Mucosa of gallbladder (tissue), 1 donor: ENCODE measurements around the gene FBXL16. TPM values are rescaled to one million over a fixed set of nuclear protein-coding genes. Genes with fewer than 3 reads are reported as not detected.

Experiments
- DNase-seq: peaks from one replicate; pipeline ENCODE4 v3.0.0-alpha.2; 2020; ENCODE audit warnings: low spot score
- total RNA-seq: library from RNA; stranded (reverse); gene quantifications from one replicate; pipeline ENCODE4 v1.2.1, GENCODE V29; 2021
- donor health status: DM: no; HTN: no; CAD: no.

FBXL16 gene
- total RNA-seq, 1 donor from 2014 or later, result 0.78 TPM

DNA sequence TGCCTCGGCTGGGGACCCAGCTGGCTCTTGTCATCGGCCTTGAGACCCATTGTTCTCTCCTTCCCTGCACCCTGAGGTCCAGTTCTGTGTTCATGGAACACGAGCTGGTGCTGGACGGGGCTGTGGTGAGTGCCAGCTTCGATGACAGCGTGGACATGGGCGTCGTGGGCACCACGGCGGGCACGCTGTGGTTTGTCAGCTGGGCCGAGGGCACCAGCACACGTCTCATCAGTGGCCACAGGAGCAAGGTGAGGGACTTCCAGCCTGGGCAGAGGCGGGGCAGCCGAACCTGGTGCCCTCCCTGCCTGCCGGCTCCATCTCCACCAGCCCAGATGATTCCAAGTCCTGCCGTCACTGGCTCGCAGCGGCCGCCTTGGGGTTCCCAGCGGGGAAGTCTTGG, 43.0 kb downstream of the FBXL16 start:
- DNase-seq, result no peak

DNA sequence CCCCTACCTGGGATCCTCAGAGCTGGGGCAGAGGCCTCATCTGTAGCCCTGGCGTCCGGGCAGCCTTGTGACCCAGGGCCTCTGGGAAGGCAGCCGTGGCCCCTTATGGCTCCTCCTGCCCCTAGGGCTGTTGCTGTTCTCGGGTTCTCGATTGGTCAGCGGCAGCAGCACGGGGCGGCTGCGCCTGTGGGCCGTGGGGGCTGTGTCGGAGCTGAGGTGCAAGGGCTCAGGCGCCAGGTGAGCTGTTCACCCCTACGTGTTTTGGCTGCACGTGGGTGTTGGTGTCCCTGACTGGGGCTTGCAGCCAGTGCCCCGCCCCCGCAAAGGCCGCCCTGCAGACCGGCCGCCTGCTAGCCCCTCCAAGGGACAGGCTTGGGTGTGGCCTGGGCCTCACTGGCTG, 43.5 kb downstream of the FBXL16 start:
- no peak for DNase-seq

DNA sequence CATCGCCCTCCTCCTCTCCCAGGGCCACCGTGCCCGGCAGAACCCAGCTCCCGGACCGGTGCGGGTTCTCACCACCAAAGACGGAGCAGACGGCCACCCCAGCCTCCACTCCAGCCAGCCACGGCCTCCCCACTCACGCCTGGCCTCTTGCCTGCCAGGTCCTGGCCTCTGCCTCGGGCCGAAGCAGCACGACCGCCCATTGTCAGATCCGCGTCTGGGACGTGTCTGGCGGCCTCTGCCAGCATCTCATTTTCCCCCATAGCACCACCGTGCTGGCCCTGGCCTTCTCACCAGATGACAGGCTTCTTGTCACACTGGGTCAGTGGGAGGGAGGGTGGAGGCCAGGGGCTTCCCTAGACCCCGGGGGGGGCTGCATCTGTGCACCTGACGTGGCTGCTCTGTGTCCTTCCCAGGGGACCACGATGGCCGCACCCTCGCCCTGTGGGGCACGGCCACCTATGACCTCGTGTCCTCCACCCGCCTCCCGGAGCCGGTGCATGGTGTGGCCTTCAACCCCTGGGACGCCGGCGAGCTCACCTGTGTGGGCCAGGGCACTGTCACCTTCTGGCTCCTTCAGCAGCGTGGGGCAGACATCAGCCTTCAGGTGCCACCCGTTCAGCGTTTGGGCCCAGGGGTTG, 44.3 kb downstream of the FBXL16 start:
- DNase-seq, result no peak

DNA sequence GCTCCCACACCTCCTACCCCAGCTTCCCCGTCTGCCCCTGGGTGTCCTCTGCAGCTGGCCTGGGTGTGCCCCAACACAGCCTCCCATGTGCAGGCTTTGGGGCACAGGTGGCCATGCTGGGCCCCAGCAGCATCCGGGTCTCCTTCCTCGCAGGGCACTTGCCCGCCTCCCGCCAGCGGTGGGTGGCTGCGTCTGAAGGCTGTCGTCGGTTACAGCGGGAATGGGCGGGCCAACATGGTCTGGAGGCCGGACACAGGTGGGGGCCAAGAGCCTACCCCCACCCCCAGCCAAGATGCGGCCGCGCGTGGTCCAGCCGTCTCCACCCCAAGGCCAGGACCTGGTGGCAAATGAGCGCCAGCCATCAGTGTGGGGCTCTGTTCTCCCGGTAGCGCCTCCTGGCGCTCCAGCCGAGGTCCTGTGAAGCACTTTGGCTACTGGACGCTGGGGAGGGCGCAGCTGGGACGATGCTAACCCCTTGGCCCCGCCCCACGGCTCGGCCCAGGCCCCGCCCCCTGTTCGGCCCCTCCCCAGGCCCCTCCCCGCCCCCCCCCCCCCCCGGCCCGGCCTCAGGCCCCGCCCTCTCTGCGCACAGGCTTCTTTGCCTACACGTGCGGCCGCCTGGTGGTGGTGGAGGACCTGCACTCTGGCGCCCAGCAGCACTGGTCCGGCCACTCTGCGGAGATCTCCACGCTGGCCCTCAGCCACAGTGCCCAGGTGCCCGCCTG, 45.0 kb downstream of the FBXL16 start:
- peak; percentile 91 for DNase-seq

DNA sequence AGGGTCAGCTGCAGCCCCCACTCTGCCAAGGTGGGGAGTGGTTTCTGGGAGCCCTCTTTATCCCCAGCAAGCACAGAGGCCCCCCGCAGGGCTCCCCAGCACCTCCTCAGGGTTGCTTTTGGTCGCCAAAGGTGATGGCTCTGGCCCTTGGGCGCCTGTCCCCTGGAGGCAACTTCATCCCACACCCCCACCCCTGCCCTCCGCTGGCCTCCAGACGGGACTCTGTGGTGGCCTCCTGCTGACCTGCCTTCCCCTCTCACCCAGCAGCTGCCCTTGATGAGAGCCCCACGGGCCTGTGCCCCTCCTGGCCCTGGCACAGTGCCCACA, 45.5 kb downstream of the FBXL16 start:
- no peak for DNase-seq

DNA sequence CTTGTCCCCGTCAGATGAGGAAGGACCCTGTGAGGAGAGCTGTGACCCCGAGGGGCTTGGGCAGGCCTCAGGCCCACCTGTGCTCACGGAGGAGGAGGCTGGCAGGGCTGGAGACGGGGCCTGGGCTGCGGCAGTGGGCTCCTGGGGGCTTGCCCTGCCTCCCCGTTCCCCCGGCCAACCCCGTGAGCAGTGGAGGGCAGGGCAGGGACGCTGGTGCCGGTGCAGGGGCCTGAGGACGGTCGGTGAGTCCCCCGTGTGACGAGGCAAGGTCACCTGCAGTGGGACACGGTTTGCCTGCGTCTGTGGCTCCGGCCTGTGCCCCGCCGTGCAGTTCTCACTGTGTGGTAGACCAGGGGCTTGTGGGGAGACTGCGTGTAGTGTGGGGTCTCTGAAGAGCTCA, 46.0 kb downstream of the FBXL16 start:
- DNase-seq, result no peak

DNA sequence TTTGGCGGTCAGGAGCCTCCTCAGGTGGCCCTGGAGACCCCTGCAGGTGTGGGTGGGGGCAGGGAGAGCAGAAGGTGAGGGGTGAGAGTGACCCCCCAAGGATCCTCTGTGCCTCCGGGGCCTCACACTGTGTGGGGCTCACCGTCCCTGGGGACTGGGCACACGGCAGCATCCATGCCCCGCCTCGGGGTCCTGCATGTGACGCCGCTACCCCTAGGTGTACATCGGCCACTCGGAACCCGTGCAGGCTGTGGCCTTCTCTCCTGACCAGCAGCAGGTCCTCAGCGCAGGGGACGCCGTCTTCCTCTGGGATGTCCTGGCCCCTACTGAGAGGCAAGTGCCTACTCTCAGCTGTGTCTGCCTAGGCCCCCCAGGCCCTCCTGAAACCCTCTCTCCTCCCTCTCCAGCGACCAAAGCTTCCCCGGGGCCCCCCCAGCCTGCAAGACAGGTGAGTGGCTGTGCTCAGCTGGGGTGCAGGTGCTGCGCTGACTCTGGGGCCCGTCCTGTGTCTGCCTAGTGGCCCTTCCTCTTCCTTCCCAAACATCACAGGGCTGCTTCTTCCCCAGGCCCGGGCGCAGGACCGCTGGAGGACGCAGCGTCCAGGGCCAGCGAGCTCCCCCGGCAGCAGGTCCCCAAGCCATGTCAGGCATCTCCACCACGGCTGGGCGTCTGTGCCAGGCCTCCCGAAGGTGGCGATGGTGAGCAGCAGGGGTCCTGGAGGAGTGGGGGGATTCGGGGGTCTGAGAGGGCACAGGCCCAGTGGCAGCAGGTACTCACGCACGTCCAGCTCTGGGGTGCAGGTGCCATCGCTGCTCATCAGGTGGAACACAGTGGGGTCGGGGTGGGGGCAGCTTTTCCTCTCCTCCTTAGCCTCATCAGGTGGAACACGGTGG, 46.7 kb downstream of the FBXL16 start:
- no peak for DNase-seq

DNA sequence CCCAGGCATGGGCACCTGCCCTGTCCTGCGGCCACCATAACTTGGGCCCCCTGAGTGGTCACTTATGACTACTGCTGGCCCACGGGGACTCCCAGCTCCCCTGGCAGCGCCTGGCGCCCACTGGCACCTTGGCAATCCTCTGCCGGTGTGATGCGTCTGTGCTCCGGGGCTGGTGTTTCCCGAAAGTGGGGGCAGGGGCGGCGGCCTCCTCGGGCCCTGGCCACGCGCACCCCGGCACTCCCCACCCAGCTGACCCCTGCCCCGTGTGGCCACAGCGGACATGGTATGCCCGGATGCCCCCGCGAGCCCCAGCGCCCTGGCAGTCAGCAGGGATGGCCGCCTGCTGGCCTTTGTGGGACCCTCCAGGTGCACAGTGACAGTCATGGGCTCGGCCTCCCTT, 48.1 kb downstream of the FBXL16 start:
- no peak for DNase-seq

DNA sequence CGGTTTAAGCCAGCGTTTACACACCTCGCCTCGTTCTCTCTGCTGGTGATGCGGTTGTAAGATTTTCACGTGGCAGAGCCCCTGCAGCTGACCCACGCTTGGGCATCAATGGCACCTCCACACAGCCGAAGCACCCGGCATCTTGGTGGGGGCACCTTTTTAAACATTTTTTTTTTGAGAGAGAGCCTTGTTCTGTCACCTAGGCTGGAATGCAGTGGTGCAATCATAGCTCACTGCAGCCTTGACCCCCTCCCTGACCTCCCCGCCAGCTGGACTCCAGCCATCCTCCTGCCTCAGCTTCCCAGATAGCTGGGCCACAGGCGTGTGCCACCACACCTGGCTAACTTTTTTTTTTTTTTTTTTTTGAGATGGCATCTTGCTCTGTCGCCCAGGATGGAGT, 51.6 kb downstream of the FBXL16 start:
- no peak for DNase-seq

DNA sequence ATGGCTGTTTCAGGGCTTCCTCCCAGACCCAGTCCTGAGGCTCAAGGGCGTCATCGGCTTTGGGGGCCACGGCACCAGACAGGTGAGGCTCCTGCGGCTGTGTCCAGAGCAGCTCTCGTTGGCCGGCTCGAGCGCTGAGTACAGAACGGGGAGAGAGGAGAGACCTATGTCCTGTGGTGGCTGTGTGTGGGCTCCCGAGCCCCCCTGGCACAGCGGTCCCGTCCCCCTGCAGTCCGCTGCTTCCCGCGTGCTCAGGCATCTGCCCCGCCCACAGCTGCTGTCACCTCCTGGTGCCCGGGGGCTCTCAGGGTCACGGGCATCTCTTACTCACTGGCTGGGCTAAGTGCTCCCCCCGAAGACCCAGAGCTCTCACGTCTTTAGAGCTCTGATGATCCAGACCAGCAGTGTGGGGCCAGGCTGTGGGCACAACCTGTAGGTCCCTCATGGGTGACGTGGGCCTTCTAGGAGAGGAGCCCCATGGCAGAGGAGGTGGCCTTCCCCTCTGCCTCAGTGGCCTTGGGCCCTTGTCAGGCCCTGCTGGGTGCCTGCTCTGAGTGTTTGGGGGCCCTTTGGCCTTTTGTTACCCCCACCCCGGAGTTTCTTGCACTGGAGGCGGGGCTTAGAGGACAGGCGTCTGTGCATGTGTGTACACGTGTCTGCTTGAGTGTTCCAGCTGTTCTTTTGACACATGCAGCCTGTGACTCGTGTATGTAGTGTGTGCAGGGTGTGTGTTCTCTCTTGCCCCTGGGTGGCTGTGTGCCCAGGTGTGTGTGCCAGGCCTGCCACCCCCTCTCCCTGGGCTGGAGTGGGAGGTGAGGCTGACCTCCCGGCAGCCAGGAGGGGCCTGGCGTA, 52.9 kb downstream of the FBXL16 start:
- no peak for DNase-seq

DNA sequence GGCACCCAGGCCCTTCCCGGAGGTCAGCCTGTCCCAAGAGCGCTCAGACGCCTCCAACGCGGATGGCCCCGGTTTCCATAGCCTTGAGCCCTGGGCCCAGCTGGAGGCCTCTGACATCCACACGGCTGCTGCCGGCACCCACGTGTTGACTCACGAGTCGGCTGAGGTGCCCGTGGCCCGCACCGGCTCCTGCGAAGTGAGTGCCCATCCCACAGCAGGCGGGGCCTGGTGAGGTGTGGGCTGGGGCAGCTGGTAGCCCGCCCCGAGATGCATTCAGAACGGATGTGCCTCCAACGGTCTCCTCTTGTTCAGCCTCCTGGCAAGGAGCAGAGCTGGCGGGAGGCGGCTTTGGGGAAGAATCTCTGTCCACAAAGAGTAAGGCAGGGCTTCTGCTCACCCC, 53.8 kb downstream of the FBXL16 start:
- no peak for DNase-seq

DNA sequence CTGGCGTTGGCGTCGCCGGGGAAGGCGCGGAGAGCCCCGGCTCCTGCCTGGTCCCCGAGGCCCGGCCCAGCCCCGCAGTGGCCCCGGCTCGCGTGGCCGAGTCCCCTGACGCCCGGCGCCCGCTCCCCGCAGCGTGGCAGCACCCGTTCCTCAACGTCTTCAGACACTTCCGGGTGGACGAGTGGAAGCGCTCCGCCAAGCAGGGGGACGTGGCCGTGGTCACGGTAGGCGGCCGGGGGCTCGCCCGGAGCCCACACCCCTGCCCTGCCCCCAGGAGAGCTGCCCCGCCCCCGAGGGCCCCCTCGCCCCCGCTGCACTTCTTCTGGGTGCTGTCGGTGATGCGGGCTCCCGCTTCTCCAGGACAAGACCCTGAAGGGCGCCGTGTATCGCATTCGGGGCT, 56.0 kb downstream of the FBXL16 start:
- DNase-seq, result no peak

DNA sequence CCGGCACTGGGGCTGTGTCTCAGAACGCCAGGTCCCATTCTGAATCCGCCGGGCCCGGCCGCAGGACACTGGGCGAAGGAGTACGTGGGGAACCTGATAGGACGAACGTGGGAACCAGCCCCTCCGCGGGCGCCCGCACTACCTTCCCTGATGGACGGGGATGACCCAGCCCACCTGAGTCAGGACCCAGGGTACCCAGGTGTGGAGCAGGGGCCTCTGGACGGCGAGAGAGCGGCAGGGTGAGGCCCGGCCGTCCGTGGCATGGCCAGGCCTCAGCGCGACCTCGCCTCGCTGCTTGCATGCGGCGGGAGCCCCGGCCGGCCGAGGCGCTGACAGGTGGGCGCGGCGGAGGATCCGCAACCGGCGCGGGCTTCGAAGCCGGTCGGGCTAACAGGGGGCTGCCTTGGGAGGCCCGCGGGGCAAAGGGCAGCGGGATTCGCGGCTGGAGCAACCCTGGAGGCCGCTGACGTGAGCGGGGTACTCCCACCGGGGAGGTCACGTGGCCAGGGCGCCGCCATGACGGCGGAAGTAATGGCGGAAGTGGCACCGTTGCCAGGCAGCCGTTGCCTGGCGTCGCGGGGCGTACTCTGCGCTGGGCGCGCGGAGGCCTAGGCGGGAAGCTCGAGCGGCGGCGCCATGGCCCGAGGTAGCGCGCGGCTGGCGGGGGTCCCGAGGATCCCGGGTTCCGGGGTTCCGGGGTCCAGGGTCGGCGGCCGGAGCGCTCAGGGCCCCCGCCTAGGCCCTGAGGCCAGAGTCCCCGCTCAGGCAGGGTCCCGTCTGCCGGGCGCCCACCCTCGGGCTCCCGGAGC, 56.6 kb downstream of the FBXL16 start, which contains the start of gene WDR90:
Gene WDR90 (plus strand): TSS at position 585 of the 809 bp plus-strand sequence. CDS start 52 bp downstream, at position 637.
- peak; percentile 95 for DNase-seq

DNA sequence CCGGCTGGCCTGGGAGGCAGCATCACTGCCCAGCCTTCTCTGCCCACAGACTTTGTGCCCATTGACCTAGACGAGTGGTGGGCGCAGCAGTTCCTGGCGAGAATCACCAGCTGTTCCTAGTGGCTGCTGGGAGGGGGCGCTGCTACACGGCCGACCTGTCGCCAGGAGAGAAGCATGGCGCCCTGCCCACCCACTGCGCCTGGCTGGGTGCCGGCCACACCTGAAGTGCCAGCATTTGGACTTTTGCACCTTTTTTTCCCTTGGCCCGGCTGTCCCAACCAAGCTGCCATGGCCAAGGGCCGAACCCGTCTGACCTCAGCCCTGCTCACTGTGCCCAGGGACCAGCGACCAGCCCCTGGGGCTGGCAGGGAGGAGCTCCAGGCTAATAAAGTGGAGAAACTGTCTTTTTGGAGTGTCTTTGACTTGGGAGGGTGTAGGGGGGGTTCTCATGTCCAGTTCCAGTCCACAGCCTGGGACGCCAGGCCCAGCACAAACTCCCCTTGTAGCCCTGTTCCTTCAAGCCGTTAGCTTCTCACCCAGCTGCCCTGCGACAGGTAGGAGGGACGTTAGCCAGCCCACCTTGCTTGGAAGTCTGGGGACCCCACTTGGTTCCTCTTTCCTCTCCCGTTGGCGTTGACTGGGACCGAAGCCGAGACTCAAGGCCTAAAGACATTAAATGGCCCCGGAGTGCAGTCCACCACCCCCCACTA, 57.4 kb downstream of the FBXL16 start:
- DNase-seq, result peak; percentile 75

DNA sequence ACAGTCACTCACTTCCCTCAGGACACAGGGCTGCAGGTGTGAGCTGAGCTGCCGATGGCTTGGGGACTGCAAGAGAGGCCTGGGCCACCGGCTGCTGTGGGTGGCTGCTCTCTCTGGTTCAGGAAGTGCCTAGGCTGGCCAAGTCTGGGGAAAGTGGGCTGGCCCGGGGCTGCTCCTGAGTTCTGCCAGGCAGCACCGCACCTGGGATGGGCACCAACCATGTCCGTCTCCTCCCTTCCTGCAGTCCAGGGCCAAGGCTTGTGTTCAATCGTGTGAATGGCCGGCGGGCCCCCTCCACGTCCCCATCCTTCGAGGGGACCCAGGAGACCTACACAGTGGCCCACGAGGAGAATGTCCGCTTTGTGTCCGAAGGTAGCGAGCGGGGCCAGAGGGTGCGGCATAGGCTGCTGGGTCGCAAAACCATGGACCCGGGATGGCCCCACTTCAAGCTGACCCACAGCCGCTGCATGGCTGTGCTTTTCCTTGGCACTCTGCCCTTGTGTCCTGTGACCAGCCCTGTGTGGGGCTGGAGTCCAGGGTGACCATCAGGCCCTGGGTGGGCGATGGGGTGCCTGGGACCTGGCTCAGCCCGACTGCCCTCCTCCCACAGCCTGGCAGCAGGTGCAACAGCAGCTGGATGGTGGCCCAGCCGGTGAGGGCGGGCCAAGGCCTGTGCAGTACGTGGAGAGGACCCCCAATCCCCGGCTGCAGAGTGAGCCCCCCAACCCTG, 58.3 kb downstream of the FBXL16 start:
- DNase-seq, result no peak

DNA sequence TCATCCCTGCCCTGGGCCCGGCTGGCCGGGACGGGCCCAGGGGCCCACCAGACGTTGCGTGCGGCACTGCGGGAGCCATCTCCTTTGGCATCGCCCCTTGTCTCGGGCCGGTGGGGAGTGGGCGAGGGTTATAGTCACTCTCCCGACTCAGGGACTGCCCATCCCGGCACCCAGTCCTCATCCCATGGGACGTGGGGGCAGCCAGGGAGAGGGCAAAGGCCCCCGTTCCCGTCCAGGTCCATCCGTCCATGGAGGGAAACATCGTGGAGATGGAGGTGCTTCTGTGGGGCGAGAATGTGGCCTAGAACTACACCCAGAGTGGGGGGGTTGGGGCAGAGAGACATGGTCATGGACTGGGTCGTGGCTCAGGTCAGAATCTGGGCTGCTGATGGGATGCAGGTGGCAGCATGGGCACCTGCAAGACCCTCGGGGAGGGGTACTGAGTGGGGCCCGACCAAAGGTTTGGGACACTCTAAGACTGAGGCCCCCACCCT, 58.9 kb downstream of the FBXL16 start:
- no peak for DNase-seq

DNA sequence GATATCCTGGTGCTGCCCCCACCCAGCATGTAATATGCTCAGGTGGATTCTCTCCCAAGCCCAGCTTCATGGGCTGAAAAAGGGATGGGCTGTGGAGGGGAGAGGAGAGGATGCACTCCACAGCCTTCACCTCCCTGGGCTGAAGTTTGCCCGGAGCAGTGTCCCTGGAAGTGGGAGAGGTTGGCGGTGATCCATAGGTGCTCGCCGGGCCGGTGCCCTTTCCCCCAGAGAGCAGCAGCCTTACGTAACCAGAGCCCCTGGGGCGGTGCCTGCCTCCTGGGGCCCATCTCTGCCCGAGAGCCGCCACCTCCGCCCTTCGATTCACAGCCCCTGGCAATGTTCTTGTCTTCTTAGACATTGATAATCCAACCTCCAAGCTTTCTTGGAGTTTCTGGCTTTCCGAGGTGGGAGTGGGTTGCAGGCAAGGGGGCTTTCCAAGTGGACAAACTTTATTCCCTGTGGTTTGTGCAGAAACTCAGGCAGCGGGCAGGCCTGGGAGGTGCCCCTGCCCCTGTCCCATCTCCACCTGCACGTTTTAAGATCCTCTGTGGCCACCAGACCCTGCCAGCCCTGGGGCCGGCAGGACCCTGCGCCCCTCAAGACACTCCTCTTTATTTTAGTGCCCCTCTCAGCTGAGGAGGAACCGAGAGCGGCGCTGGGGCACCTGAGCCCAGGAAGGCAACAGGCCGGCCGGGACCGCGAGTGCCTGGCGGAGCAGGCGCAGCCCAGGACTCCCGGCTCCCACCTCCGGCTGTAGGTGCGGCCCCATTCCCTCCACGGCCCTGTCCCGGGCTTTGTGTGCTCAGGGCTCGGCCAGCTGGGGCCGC, 59.5 kb downstream of the FBXL16 start:
- no peak for DNase-seq

DNA sequence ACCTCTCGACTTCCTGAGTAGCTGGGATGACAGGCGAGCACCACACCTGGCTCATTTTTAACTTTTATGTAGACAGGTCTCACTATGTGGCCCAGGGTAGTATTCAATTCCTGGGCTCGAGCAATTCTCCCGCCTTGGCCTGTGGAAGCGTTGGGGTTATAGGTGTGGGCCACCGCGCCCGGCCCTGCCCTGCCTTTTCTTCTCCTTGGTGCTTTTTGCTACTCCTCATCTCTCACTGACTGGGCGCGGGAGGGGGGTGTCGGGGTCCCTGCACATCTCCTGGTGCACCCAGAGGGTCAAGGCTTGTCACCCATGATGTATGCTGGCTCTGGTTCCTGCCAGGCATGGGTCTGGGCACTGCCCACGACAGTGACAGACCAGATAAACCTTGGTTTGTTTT, 61.0 kb downstream of the FBXL16 start:
- DNase-seq, result no peak

DNA sequence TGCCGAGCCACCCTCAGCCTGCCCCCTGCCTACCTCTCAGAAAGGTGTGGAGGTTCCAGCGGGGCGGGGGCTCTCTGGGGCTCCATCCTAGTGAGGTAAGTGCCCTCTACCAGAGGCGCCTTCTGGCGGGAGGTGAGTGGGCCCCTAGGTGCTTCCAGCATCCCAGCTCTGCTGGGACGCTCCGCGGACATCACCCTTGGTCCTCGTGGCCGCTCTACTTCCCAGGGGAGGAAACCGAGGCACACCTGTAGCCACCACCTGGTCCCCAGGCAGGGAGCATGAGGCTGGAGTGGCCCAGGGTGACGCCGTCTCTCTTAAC, 62.6 kb downstream of the FBXL16 start:
- no peak for DNase-seq
